Stimulated activated CD4-positive, alpha-beta T cell treated with anti-CD3 and anti-CD28 coated beads, Interleukin-4, amount 100 ng/mL, for 48 hours (primary cell): Measurements from ENCODE around the gene MMS19.
"Not testable (repeated sequence)": the region's sequence is repeated elsewhere in the genome, so short reads cannot be mapped to it uniquely, and the experiment has no call there.

Experiments
- DNase-seq, 2 donors: peaks; one replicate each; pipeline ENCODE4 v3.0.0-alpha.2; 2020; ENCODE audit warnings: low read depth in 2 of 2

MMS19 gene

GRCh38 chr10:97427571-97428179 is 70.5 kb downstream of the MMS19 start:
- DNase-seq = peak in 1 of 2 donors; percentile 48

- no peak for DNase-seq
Measured at GRCh38 chr10:97426776-97427570, 71.2 kb downstream of the MMS19 start.

- DNase-seq = peak; percentile 91
Measured at GRCh38 chr10:97425964-97426775, 72.1 kb downstream of the MMS19 start, which contains the start of gene PGAM1. Gene PGAM1 (plus strand): TSS chr10:97426191. CDS start chr10:97426308, 117 bp downstream.

GRCh38 chr10:97423757-97424098 is 74.5 kb downstream of the MMS19 start:
- DNase-seq = not testable (repeated sequence)

GRCh38 chr10:97416565-97416964 is 81.7 kb downstream of the MMS19 start:
- no peak for DNase-seq

- DNase-seq = peak in 1 of 2 donors; percentile 70
Measured at GRCh38 chr10:97412891-97413304, 85.3 kb downstream of the MMS19 start.

- no peak for DNase-seq
Measured at GRCh38 chr10:97411406-97411805, 86.8 kb downstream of the MMS19 start.

GRCh38 chr10:97408496-97408992 is 89.7 kb downstream of the MMS19 start:
- DNase-seq = no peak
